A172 (cell line): ENCODE data around the gene RNGTT. TPM values are rescaled to one million over a fixed set of nuclear protein-coding genes. Genes with fewer than 3 reads are reported as not detected.
"Not testable (repeated sequence)": the region's sequence is repeated elsewhere in the genome, so short reads cannot be mapped to it uniquely, and the experiment has no call there.

ENCODE experiments used
- DNase-seq: peaks from one replicate; pipeline ENCODE4 v3.0.0-alpha.2; 2015; ENCODE audit warnings: low spot score
- total RNA-seq: library from RNA; depleted of rRNA; stranded (reverse); fragments of >200 nt; shearing (Covaris generic); gene quantifications from 2 replicates; pipeline ENCODE4 v1.2.3, GENCODE V29; 2014

RNGTT gene
- total RNA-seq, 1 experiment from 2014 or later = 33.7 TPM

DNA sequence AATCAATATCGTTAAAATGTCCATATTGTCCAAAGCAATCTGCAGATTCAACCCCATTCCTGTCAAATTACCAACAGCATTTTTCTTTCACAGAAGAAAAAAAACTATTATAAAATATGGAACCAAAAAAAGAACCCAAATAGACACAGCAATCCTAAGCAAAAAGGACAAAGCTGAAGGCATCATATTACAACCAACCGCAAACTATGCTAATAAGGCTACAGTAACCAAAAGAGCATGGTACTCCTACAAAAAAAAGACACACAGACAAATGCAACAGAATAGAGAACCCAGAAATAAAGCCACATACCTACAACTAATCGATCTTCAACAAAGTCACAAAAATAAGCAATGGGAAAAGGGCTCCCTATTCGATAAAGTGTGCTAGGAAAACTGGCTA, 49.2 kb downstream of the RNGTT start:
- no peak for DNase-seq

DNA sequence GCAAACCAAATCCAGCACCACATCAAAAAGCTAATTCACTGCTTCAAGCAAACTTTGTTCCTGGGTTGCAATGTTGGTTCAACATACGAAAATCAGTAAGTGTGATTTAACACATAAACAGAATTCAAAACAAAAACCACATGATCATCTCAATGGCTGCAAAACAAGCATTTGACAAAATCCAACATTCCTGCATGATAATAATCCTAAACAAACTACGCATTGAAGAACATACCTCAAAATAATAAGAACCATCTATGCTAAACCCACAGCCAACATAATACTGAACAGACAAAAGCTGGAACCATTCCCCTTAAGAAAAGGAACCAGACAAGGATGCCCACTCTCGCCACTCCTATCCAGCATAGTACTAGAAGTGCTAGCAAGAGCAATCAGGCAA, 49.9 kb downstream of the RNGTT start:
- DNase-seq = no peak

DNA sequence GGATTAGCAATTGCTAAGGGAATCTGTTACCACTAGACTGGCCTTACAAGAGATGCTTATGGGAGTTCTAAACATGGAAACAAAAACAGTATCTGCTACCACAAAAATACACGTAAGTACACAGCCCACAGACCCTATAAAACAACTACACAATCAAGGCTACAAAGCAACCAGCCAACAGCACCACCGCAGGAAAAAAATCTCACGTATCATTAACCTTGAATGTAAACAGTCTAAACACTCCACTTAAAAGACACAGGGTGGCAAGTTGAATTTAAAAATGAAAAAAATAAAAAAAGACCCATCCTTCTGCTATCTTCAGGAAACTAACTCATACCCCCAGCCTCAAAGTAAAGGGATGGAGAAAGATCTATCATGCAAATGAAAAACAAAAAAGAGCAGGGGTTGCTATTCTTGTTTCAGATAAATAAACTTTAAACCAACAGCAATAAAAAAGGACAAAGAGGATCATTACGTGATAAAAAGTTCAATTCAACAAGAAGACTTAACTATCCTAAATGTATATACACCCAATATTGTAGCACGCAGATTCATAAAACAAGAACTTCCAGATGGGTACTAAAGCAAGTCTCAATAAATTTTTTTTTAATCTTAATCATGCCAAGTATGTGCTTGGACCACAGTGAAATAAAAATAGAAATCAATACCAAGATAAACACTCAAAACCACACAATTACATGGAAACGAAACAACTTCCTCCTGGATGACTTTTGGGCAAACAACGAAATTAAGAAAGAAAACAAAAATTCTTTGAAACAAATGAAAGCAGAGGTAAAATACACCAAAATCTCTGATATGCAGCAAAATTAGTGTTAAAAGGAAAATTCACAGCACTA, 52.3 kb downstream of the RNGTT start:
- no peak for DNase-seq

DNA sequence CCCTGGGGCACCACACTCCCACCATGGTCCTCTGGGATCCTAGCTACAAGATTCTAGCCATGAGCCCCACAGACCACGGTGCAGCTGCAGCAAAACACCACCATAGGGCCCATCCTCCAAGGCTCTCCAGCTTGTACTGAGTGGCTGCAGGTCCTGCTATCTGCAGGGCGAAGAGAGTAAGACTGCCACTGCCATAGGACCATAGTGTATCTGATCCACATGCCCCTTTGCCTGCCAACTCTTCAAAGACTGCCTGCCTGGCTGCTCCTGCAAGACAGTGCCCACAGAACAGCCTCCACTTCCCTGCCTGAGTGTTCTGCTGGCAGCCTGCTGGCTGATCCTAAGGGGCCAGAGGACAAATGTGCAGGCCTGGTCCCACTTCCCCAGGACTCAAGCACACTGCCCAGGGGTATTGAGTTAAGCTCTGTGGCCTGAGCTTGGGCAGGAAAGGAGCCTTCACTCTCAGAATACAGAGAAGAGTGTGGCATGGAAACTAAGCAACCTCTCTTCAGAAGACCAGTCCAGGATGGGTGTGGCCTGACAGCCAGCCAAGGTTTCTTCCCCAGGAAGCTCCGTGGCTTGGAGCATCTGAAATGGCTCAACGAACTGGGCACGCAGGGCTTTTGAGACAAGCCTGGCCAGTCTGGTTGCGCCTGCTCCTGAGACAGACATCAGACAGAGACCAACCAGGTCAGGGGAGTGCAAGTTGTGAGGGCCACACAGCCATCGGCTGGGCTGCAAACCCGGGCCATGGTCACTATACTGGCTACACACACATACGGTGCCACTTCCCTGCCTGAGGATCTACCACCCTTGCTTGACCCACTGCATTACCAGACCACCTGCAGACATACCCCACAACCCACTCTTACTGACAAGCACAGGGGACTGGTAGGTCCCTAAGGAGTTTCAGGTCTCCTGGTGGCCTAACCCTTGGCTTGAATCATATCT, 54.5 kb downstream of the RNGTT start:
- no peak for DNase-seq

DNA sequence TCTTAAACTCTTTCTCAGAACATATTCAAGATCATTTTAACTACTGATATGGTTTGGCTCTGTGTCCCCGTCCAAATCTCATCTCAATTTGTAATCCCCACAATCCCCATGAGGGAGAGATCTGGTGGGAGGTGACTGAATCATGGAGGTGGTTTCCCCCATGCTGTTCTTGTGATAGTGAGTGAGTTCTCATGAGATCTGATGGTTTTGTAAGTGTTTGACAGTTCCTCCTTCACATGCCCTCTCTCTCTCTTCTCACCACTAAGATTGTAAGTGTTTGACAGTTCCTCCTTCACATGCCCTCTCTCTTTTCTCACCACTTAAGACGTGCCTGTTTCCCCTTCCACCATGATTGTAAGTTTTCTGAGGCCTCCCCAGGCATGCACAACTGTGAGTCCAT, 56.3 kb downstream of the RNGTT start:
- not testable (repeated sequence) for DNase-seq

DNA sequence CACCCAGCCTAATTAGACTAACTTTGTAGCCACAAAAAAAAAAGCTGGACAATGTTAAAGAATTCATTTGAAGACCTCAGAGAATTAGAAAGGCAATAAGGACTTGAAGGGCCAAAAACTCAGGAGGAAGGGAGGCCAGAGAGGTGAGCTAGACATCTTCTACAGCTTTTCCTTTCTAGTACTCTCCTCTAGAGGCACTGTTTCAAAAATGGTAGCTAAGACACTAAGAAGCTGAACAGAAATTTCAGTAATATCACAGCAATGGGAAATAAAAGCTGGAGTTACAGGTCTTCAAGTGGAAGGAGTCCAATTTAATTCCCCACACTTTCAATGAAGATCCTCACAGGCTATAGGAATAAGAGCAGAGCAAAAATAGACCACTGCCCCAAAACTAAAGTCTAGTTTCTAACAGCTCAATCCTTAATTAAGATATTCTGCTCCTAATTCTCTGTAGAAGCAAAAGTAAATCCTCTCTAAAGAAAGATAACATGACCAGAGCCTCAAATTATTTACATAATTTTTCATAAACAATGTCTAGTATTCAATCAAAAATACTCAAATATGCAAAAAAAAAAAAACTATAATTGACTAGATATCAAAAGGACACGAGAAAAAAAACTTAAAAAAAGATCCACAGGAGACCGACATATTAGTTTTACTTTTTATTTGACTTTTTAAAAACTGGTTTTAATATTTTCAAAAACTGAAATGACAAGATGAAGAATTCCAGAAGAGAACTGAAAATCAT, 63.7 kb downstream of the RNGTT start:
- no peak for DNase-seq

DNA sequence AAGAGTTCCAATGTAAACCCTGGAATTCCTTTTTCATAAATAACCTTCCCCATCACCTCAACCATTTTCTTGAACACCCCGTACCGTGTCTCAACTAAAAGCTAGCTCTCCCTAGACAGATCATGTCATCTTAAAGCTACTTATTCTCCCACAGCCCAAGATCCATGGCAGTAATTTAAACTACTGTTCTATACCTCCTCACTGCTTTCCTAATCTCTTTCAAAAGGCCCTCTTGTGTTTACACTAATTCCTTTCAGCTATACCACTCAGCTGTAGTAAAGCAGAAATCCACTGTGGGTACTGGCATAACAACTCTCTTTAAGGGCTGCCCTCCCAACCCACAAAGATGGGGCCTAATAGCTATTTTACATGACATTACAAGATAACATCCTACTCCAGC, 67.5 kb downstream of the RNGTT start:
- DNase-seq = no peak

DNA sequence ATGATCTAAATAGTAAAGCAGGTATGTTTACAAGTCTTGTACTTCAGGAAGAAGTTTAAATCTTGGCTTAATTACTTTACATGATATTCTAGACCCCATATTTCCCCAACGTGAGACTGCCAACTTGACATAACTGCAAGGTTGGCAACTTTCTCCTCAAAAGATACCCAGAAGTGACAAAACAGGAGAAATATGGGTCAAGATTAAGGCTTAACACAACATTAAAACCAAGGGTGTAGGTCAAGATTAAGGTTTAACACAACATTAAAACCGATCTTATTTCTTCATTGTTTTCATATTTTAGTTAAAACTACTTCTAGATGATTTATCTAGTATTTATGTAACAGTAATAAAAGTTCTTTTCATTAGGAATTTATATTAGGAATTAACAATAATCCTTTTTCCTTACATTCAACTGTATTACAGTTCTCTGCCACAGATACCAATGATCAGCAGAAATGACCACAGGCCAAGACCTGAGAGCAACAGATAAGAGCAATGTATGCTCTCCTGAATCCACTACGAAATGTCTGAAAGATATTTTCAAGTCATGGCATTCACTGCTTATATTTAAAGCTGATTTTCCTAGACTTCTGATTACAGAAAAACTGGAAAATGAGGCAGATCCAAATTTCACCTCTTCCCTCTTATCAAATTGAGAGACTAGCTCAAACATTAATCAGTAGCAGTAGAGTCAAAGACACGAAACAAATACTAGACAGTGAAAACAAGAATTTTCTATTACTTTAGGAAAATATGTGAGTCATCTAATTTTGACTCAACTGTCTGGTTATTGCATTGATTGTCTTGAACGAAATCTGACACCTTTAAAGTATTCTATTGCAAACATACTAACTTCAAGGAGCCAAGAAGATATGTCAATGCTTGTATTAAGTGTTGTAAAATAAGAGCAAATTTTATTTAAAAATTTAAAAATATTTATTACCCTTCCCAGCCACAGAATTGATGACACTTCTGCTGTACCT, 72.3 kb downstream of the RNGTT start:
- no peak for DNase-seq

DNA sequence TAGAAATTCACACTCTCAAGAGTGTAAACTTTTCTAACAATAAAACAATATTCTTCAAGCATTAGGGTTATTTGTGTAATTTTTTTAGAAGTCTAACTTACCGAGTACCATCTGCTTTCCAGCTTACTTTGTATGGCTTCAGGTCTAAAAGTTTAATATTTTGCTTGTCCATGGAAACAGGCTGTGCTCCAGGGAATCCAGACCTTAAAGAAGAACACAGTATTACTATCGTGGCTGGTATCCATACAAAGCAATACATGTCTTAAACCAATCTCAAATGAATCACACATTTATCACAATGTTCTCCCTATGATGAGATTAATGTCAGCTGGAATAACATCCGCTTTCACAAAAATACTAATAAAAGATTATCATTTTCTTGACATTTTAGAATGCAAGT, 73.0 kb downstream of the RNGTT start:
- DNase-seq = no peak

DNA sequence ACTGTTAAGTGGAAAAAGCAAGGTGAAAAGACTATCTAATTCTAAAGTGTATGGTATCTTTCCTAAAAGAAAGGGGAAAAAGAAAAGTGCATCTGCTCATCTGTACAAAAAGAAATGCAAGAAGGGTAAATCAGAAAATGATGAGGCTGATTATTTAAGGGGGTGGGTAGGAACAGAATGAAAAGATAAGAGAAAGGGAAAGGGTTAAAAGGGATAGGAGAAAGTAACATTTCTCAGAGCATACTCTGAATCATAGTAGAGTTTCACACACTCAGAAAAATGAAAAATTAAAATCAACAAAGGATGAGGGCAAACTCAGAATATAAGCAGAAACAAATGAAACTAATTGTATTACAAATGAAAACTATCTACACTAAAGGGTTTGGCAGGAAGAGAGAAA, 79.1 kb downstream of the RNGTT start:
- DNase-seq = no peak

DNA sequence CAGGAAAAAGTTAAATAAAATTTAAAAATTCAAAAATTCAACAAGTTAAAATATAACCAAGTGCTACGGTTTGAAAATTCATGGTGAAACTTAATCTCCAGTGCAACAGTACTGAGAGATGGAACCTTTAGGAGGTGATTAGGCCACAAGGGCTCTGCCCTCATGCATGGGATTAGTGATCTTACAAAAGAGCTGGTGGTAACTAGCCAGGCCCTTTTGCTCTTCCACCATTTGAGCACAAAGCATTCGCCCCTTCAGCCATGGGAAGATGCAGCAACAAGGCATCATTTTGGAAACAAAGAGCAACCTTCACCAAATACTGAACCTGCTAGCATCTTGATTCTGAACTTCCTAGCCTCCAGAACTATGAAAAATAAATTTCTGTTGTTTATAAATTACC, 80.9 kb downstream of the RNGTT start:
- DNase-seq = no peak

DNA sequence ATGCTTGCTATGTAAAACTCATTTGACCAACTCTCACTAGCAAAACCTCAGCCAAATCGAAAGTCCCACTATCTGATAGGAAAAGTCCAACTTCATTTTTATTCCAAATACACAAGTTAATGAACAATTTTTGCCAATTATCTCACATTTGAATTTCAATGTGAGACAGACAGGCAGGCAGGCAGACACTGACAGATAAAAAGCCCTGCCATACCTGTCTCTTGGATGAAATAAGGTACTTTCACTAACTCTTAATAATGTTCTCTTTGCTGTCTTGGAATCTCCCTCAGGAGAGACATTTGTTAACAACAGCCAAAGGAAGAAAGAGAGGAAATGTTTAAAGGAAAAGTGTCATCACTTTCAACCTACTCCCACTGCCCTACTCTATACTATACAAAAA, 82.0 kb downstream of the RNGTT start:
- DNase-seq = no peak

DNA sequence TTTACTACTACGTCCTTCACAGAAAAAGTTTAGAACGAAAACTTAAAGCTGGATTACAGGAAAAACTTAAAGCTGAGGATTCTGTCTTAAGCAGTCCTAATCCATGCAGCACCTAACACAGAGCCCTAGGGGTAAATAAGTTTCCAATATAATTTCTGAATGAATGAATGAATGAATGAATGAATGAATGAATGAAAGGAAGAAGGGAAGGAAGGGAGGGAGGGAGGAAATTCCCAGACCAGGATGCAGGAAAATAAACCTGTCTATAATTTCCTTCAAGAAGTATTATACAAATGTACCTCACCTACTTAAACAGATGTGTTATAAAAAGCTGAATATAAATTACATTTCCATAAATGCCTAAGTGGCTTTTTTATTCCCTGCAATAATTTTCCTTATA, 83.4 kb downstream of the RNGTT start:
- no peak for DNase-seq

DNA sequence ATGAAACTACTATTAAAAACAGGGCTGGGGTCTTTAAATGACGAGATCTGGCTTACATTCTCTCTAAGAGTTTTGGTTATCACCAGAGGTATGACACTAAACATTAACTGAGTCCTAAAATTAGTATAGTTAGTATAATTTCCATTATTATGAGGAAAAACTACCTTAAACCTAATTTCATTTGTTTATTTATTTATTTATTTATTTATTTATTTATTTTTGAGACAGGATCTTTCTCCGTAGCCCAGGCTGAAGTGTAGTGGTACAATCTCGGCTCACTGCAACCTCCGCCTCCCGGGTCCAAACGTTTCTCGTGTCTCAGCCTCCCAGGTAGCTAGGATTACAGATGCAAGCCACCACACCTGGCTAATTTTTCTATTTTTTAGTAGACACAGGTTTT, 85.5 kb downstream of the RNGTT start:
- no peak for DNase-seq

DNA sequence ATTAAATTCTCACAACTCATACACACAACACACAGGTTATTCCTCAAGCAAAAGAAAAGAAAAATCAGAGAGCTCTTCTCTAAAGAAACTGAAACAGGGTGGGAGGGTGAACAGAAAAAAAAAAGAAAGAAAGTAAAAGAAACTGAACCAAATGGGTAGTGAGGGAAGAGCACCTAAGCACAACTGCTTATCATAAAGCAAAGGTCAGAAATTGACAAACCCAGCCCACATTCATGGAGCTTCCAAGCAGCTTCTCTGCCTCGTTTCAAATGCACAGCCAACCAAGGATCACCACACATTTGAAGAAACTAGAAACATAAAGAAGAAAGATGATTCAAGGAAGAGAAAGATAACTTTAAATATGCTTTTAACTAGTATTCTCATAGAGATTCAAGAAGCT, 90.5 kb downstream of the RNGTT start:
- no peak for DNase-seq

DNA sequence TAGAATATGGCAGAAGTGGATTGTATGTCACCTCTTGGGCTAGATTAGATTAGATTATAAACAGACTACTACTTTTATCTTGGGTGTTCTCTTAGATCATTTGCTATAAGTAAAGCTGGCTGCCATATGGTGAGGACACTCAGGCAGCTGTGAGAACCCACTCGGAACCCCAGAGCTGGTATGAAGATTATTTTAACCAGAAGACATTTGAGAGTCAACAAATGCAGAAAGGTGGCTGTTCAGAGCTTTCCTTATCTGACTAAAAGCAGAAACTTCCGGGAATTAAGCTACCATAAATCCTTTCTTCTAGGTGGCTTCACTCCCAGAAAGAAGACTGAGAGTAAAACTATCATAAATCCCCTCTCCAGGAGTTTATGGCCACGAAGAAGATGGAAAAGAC, 91.9 kb downstream of the RNGTT start:
- DNase-seq = no peak

DNA sequence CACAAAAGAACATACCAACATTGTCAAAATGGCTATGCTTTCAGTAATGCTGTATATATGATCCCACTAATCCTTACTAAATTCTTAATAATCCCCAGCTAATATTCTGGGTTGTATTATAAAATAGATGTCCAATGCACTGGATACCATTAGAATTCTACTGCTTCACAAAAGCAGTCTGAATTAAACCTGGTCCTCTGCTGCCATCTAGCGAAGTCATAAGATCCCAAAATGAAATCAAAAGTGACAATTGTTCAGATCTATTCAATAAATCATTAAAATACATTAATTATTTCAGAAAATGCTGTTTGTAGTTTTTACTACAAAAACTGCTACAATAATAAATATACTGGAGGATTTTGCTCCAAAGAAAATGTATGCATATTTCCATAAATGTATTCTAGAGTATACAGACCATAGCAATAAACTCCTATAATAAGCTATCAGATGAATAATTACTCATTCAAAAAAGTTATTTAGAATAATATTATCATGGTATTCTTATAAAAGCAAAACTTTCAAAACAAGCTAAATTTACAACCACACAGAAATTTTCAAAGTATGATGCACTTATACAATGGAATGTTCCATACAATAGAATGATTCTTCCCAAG, 92.6 kb downstream of the RNGTT start:
- DNase-seq = peak; percentile 38

DNA sequence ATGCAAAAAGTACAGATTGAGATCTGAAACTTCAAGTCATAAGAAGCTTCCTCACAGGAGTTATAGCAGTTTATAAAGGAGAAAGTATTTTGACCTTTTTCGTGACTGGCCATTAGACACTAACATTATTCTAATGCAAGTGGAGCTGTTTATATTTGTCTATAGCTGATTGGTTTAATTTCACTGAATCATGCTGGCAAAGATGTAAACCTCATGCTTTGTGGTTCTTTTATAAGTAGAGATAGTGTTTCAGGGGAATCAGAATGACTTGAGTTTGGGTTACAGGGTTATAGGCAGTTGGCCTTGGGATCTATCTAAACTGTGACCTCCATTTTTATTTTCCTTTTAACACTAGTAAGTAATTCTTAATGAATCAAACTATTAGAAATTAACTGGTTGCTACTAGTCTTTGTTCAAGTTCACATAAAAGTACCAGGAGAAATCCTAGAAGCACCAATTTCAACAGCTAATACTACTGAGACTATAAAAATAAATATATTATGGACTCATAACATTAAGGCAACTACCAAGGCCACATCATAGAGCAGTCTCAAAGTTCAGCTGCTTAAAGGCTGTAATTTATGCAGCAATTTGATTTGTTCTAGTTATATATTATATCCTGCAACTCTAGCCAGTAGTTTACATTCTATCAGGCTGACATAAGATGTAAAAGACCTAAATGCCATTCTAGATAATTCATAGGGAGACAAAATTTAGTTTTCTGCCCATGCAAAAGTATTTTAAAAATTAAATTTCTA, 94.0 kb downstream of the RNGTT start:
- DNase-seq = peak; percentile 5

DNA sequence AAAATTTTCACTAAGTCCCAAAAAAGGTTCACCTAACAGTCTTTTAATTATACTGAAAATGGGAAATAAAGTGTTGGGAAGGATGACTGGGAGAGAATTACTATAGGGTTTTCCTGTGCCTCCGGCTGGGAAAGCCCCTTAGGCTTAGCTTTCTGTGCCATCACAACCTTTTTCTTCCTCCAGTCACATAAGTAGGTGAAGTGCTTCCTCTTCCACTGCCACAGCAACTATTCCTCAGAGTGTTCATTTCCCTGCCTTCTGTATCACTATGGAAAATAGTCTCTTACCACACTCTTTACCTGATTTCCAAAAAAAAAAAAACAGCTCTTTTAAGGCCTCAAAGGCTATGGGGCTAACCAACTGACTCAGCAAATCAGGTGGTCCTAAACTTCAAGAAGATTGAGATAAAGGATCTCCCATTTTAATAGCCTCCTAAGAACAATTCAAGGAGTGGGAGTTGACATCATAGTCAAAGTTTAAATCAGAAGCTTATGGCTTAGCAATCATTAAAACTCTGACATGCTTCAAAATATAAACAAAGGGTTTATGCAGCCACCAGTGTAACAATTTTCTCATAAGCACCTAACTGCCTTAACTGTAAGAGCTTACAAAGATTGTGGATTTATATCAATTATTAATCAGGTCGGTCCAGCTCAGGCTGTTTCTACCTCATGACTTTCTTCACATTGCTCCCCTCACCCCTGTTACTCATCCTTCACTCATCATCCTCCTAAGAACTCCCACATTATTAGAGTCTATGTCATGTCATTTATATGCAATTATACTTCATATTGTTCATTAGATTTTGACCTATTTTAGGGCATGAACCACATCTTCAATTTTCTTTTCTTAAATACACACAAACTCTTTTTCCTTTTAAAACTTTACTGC, 95.3 kb downstream of the RNGTT start:
- peak; percentile 30 for DNase-seq
